Neural progenitor cell (in vitro differentiated cells): ENCODE data around the gene TBC1D14. TPM values are rescaled to one million over a fixed set of nuclear protein-coding genes. Genes with fewer than 3 reads are reported as not detected.

Experiments used
- DNase-seq: peaks from one replicate; pipeline ENCODE4 v3.0.0-alpha.2; 2016; ENCODE audit warnings: low spot score
- H2AFZ ChIP-seq: fragments of 200-600 bp; sonication (generic); replicated peaks from 2 replicates; pipeline ENCODE4 v1.6.1; 2016; ENCODE audit warnings: antibody characterized with exemption
- H3F3A ChIP-seq: fragments of 200-600 bp; sonication (generic); 2 replicates; pipeline ENCODE4 v1.6.1; 2016; ENCODE audit warnings: antibody characterized with exemption, low read depth
- H3K27ac ChIP-seq: fragments of 200-600 bp; sonication (generic); 2 replicates; pipeline ENCODE4 v1.5.1; 2016; ENCODE audit warnings: mild to moderate bottlenecking
- H3K27me3 ChIP-seq: fragments of 200-600 bp; sonication (generic); 2 replicates; pipeline ENCODE4 v1.6.1; 2016; ENCODE audit warnings: mild to moderate bottlenecking, moderate library complexity
- H3K36me3 ChIP-seq: fragments of 200-600 bp; sonication (generic); 2 replicates; pipeline ENCODE4 v1.5.1; 2016
- H3K4me1 ChIP-seq: fragments of 200-600 bp; sonication (generic); 2 replicates; pipeline ENCODE4 v1.6.1; 2016; ENCODE audit warnings: mixed run types
- H3K4me2 ChIP-seq: fragments of 200-600 bp; sonication (generic); 2 replicates; pipeline ENCODE4 v1.6.1; 2016
- H3K4me3 ChIP-seq: fragments of 200-600 bp; sonication (generic); 2 replicates; pipeline ENCODE4 v1.5.1; 2016
- H3K79me2 ChIP-seq: fragments of 200-600 bp; sonication (generic); 2 replicates; pipeline ENCODE4 v1.6.1; 2016; ENCODE audit warnings: low read depth
- H3K9ac ChIP-seq: fragments of 200-600 bp; sonication (generic); 2 replicates; pipeline ENCODE4 v1.6.1; 2016
- H3K9me3 ChIP-seq: fragments of 200-600 bp; sonication (generic); 2 replicates; pipeline ENCODE4 v1.5.1; 2016; ENCODE audit warnings: low read depth
- H4K20me1 ChIP-seq: fragments of 200-600 bp; sonication (generic); 2 replicates; pipeline ENCODE4 v1.6.1; 2016; ENCODE audit warnings: low read depth
- H3K27ac Mint-ChIP-seq: 3 replicates; pipeline ENCODE4 v1.8.0; 2021; ENCODE audit warnings: mixed read lengths
- H3K27me3 Mint-ChIP-seq: 2 replicates; pipeline ENCODE4 v1.8.0; 2022; ENCODE audit warnings: low read depth, mild to moderate bottlenecking, inconsistent platforms, moderate library complexity, mixed read lengths; ENCODE audit not compliant: insufficient read depth
- H3K36me3 Mint-ChIP-seq: 3 replicates; pipeline ENCODE4 v1.8.0; 2021; ENCODE audit warnings: mixed read lengths
- H3K4me1 Mint-ChIP-seq: 3 replicates; pipeline ENCODE4 v1.8.0; 2021; ENCODE audit warnings: mixed read lengths
- H3K4me3 Mint-ChIP-seq: 3 replicates; pipeline ENCODE4 v1.8.0; 2021; ENCODE audit warnings: mild to moderate bottlenecking, moderate library complexity, mixed read lengths
- H3K9me3 Mint-ChIP-seq: 3 replicates; pipeline ENCODE4 v1.8.0; 2020; ENCODE audit warnings: mixed read lengths
- CTCF ChIP-seq: fragments of 200-600 bp; sonication (generic); IDR thresholded peaks from 2 replicates; pipeline ENCODE4 v1.5.1; 2017; ENCODE audit warnings: antibody characterized with exemption, mild to moderate bottlenecking
- EZH2 ChIP-seq: fragments of 200-600 bp; sonication (generic); IDR thresholded peaks from 2 replicates; pipeline ENCODE4 v1.6.1; 2017; ENCODE audit warnings: antibody characterized with exemption, mild to moderate bottlenecking, moderate library complexity
- EZH2phosphoT487 ChIP-seq: fragments of 200-600 bp; sonication (generic); IDR thresholded peaks from 2 replicates; pipeline ENCODE4 v1.6.1; 2017; ENCODE audit warnings: antibody characterized with exemption
- total RNA-seq: library from RNA; depleted of rRNA; stranded (reverse); fragments of >200 nt; gene quantifications from 2 replicates; pipeline ENCODE4 v1.2.3, GENCODE V29; 2015; ENCODE audit warnings: low replicate concordance

Gene TBC1D14
- total RNA-seq, 1 donor from 2014 or later: 47.9 TPM

DNA sequence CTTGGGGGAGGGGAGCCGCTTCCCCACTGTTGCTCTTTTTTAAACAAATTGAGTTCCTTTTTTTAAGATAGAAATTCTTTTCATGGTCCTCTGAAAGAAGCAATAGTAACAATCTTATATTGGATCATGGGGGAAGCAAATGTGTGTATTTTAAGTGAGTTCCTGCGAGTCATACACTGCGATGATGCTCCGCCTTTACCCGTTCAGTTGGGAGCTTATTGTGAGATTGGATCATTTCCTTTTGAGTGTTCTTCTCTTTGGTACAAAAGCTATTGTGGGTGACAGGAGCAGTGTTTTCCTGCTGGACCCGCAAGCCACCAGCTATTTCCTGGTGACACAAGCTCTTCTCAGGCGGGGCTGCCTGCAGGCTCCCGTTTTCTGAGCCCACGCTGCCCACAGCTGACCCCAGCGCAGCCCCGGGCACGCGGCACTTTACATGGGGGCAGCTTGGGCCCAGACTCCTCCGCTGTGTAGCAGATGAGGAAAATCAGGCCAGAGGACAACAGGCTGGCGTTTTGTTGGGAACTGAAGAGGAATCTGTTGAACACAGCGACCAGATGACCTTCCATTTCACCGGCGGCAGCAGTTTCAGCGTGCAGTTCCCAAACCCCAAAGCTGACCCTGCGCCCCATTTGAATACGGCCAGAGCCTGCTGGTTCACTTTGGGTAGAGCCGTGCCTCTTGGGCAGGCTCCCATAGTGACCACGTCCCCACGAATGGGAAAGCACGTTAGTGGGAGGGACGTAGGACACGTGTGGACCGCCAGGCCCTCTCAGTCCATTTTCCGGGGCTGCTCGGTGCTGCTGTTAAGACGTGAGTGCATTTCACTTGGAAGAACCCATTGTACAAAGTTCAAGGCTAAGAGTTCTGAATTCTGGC, 145.7 kb downstream of the TBC1D14 start:
- H3K27ac Mint-ChIP-seq: no peak overlapping the region
- H3K4me1 Mint-ChIP-seq: no peaks in the 10 kb centered on the region
- H3K27me3 Mint-ChIP-seq: peaks cover 2% of the 10 kb centered on the region
- Histone ChIP-seq H3K9me3 (no peaks in the 10 kb centered on the region), H3K9ac (no peak overlapping the region), H3K4me3 (no peak overlapping the region), H3K4me2 (no peak overlapping the region), H3K36me3 (no peaks in the 10 kb centered on the region), H3K4me1 (no peaks in the 10 kb centered on the region), H3K79me2 (peaks cover 3% of the 10 kb centered on the region), H3K27ac (no peak overlapping the region), H3K27me3 (no peaks in the 10 kb centered on the region), H3F3A (no peaks in the 10 kb centered on the region), H2AFZ (no peak overlapping the region), H4K20me1 (peaks cover 21% of the 10 kb centered on the region)
- no peak overlapping the region for H3K4me3 Mint-ChIP-seq
- TF ChIP-seq EZH2 (no peak), EZH2phosphoT487 (no peak)
- H3K36me3 Mint-ChIP-seq: peaks cover 18% of the 10 kb centered on the region
- DNase-seq: no peak
- H3K9me3 Mint-ChIP-seq: no peaks in the 10 kb centered on the region

DNA sequence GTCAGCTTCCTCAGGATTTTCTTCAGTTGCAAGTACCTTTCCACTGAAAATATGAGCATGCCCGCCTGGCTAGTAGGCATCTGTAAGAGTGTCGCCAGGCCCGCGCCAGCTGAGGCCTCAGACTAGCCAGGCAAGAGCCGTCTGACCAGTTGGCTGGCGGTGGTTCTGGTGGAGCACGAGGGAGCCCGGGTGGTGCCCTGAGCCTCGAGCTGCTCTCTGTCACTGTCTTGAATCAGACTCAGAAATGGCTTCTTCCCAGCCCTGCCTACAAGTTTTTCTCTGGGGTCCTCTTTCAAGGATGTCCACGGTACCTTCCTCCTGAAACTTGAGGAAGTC, 146.3 kb downstream of the TBC1D14 start:
- Histone ChIP-seq H3K4me2 (no peak overlapping the region), H3K27me3 (no peaks in the 10 kb centered on the region), H3K27ac (no peak overlapping the region), H3K4me3 (no peak overlapping the region), H3K9me3 (no peaks in the 10 kb centered on the region), H3F3A (no peaks in the 10 kb centered on the region), H3K9ac (no peak overlapping the region), H4K20me1 (peaks cover 16% of the 10 kb centered on the region), H3K36me3 (no peaks in the 10 kb centered on the region), H2AFZ (no peak overlapping the region), H3K4me1 (no peaks in the 10 kb centered on the region), H3K79me2 (peaks cover 3% of the 10 kb centered on the region)
- Mint-ChIP-seq H3K36me3 (peaks cover 19% of the 10 kb centered on the region), H3K4me3 (no peak overlapping the region), H3K27ac (no peak overlapping the region), H3K9me3 (no peaks in the 10 kb centered on the region), H3K4me1 (no peaks in the 10 kb centered on the region), H3K27me3 (peaks cover 2% of the 10 kb centered on the region)
- no peak for DNase-seq
- TF ChIP-seq CTCF (no peak), EZH2phosphoT487 (no peak), EZH2 (no peak)

- DNase-seq: no peak
- no peaks in the 10 kb centered on the region for H3K9me3 ChIP-seq
- no peak overlapping the region for H3K27ac ChIP-seq
- no peak overlapping the region for H3K9ac ChIP-seq
- Mint-ChIP-seq H3K9me3 (no peaks in the 10 kb centered on the region), H3K27ac (no peak overlapping the region), H3K4me1 (no peaks in the 10 kb centered on the region), H3K36me3 (peaks cover 33% of the 10 kb centered on the region), H3K4me3 (no peak overlapping the region), H3K27me3 (peaks cover 2% of the 10 kb centered on the region)
- H3K79me2 ChIP-seq: peaks cover 3% of the 10 kb centered on the region
- H3K4me3 ChIP-seq: no peak overlapping the region
- no peaks in the 10 kb centered on the region for H3K27me3 ChIP-seq
- H3K4me1 ChIP-seq: no peaks in the 10 kb centered on the region
- no peak for TF ChIP-seq EZH2
- no peak overlapping the region for H3K4me2 ChIP-seq
- peaks cover 10% of the 10 kb centered on the region for H4K20me1 ChIP-seq
- peaks cover 6% of the 10 kb centered on the region for H3K36me3 ChIP-seq
- no peak overlapping the region for H2AFZ ChIP-seq
- no peaks in the 10 kb centered on the region for H3F3A ChIP-seq
Observed at GRCh38 chr4:7058792-7059191, 149.2 kb downstream of the TBC1D14 start.

DNA sequence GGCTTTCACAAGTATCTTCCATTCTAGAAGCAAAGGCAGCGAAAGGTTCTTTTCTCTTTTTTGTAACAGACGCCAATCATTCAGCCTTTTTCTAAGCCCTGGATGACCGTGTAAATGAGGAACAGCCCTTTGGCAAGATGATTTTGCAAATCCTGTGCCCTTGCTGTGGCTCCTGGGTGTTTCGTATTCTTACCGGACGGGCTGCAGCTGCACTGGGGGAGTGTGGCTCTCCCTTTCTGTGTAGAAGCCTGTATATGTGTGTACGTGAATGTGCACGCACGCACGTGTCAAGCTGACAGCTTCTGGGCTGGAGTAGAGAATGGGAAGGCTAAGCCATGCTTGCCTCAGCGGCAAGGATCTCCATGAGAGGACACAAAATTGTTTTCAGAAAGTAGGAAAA, 150.0 kb downstream of the TBC1D14 start:
- Mint-ChIP-seq H3K4me3 (no peak overlapping the region), H3K27me3 (peaks cover 3% of the 10 kb centered on the region), H3K9me3 (no peaks in the 10 kb centered on the region), H3K36me3 (peaks cover 30% of the 10 kb centered on the region), H3K4me1 (no peaks in the 10 kb centered on the region), H3K27ac (no peak overlapping the region)
- H3K27me3 ChIP-seq: no peaks in the 10 kb centered on the region
- H3K4me1 ChIP-seq: no peaks in the 10 kb centered on the region
- H3K9me3 ChIP-seq: no peaks in the 10 kb centered on the region
- no peak overlapping the region for H3K4me3 ChIP-seq
- H3F3A ChIP-seq: no peaks in the 10 kb centered on the region
- H3K79me2 ChIP-seq: peaks cover 12% of the 10 kb centered on the region
- TF ChIP-seq CTCF (no peak), EZH2 (no peak), EZH2phosphoT487 (no peak)
- no peak overlapping the region for H2AFZ ChIP-seq
- peaks cover 6% of the 10 kb centered on the region for H3K36me3 ChIP-seq
- no peak overlapping the region for H3K4me2 ChIP-seq
- no peak overlapping the region for H3K27ac ChIP-seq
- no peak for DNase-seq
- H4K20me1 ChIP-seq: peaks cover 8% of the 10 kb centered on the region
- no peak overlapping the region for H3K9ac ChIP-seq
